ENCODE results near the gene ABITRAM.
A peak's percentile ranks its signal among the peaks of the same experiment; 100 is the strongest.
"Not testable (repeated sequence)": the region's sequence is repeated elsewhere in the genome, so short reads cannot be mapped to it uniquely, and the experiment has no call there.

ABITRAM gene

DNA sequence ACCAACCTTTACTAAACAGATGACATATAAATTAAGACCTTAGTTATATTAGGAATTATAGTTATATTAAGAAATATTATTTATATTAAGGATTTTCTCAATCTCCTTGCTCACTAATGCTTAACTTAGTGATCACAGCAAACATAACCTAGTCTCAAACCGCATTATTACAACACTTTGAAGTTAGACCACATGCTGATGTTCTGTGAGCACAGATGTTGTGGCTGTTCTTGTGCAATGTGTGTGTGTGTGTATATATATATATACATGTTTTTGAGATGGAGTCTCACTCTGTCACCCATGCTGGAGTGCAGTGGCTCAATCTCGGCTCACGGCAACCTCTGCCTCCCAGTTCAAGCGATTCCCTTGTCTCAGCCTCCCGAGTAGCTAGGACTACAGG is 20.8 kb upstream of the ABITRAM start:
- no peak overlapping the region for H3K27ac ChIP-seq
- TF ChIP-seq, protein P1, sequence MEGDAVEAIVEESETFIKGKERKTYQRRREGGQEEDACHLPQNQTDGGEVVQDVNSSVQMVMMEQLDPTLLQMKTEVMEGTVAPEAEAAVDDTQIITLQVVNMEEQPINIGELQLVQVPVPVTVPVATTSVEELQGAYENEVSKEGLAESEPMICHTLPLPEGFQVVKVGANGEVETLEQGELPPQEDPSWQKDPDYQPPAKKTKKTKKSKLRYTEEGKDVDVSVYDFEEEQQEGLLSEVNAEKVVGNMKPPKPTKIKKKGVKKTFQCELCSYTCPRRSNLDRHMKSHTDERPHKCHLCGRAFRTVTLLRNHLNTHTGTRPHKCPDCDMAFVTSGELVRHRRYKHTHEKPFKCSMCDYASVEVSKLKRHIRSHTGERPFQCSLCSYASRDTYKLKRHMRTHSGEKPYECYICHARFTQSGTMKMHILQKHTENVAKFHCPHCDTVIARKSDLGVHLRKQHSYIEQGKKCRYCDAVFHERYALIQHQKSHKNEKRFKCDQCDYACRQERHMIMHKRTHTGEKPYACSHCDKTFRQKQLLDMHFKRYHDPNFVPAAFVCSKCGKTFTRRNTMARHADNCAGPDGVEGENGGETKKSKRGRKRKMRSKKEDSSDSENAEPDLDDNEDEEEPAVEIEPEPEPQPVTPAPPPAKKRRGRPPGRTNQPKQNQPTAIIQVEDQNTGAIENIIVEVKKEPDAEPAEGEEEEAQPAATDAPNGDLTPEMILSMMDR (conservative IDR thresholded peaks at IDR 0.05), result no peak

DNA sequence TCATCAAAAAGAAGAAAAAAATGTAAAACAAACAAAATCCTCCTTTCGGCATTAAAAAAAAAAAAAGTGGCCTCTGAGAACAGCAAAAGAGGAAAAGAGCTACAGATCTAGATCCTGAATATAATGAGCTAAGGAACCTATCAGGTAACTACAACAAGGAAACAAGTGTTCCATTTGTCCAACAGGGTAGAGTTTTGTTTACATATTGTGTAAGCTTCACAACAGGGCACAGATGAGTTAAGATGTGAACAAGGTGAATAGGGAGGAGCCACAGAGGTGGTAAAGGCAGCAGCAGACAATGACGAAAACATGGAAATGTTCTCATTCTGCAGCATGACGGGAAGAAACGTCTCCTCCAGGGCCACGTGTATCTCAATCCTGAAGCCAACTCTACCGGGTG is 14.7 kb upstream of the ABITRAM start:
- no peak overlapping the region for H3K27ac ChIP-seq
- TF ChIP-seq, protein P1 (conservative IDR thresholded peaks at IDR 0.05), result no peak

DNA sequence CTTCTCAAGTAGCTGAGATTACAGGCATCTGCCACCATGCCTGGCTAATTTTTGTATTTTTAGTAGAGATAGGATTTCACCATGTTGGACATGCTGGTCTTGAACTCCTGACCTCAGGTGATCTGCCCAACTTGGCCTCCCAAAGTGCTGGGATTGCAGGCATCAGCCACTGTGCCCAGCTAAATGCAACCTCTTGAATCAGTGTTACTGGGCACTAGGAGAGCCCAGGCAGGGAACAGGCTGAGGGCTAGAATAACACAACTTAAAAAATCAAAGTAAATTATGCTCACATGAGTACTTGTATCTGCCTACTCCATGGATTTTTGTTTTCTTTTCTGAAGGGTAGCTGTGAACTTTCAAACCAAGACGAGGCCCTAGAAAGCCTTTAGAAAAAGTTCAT is 13.8 kb upstream of the ABITRAM start:
- not testable (repeated sequence) for H3K27ac ChIP-seq

DNA sequence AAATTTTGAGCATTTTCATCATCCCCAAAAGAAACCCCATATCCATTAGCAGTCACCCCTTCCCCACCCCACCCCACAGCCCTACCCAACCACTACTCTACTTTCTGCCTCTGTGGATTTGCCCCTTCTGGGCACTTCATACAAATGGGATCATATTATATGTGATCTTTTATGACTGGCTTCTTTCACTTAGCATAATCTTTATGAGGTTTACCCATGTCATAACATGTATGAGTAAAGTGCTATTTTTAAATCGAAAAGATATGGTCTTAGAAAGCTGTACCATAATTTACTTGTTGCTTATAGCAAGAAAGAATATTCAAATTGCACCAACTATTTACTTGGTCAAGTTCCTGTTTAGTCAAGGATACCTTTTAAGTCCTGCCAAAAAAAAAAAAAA is 13.0 kb upstream of the ABITRAM start:
- H3K27ac ChIP-seq, result no peak overlapping the region
- TF ChIP-seq, protein P1 (conservative IDR thresholded peaks at IDR 0.05), result no peak

DNA sequence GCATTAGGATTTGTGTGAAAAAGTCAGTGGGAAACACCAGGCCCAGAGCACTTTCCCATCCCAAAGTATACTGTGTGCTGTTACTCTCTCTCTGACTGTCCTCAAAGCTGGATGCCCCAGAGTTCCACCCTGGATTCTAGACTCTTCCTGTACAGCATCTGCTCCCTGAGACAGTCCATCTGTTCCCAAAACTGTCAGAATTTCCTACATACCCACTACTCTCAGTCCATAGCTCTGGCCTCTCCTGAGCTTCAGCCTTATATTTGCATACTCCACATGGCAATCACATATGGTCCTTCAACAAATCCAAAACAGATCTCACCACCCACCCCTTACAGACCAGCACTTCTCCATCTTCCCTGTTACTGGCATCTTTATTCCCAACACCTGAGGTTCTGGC is 9.7 kb upstream of the ABITRAM start:
- no peak overlapping the region for H3K27ac ChIP-seq
- TF ChIP-seq, protein P1 (conservative IDR thresholded peaks at IDR 0.05), result no peak

DNA sequence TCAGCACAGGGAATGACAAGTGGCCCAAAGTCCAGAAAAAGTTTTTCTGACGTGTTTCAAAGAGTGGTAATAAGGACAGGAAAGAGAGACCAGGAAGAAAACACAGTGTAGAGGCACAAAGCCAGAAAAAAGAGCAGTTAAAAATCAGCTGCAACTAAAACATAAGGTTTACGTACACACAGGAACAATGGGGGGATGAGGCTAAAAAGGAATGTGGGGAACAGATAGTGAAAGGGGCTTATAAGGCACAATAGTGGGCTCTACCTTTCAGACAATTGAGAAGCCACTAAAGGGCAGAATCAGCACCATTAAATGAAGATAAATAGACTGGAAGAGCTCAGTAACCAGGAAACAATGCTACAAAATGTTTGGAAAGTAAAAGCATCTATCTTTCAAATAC is 5.8 kb upstream of the ABITRAM start:
- TF ChIP-seq, protein P1 (conservative IDR thresholded peaks at IDR 0.05), result no peak
- no peak overlapping the region for H3K27ac ChIP-seq

DNA sequence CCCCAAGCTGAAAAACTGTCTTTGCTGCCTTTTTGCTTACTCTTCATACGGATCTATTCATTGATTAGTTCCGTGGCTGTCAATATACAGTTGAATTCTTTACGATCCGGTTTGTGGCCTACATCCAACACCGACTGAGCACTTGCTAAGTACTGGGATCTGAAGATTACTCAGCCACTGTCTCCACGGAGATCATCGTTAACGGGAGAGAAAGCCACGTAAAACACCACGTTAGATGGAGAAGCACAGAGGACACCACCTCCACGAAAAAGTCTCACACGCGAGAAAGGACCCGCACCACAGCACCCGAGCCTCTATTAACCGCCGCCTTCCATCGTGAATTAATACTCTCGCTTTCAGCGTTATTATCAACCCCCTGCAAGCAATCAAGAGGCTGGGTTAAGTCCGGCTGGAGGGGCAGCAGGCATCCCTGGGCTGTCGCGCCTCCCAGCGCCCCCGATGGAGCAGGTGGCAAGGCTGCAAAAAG is 926 bp upstream of the ABITRAM start:
- H3K27ac ChIP-seq, result peak overlapping the region; percentile 89
- TF ChIP-seq, protein P1 (conservative IDR thresholded peaks at IDR 0.05), result no peak

DNA sequence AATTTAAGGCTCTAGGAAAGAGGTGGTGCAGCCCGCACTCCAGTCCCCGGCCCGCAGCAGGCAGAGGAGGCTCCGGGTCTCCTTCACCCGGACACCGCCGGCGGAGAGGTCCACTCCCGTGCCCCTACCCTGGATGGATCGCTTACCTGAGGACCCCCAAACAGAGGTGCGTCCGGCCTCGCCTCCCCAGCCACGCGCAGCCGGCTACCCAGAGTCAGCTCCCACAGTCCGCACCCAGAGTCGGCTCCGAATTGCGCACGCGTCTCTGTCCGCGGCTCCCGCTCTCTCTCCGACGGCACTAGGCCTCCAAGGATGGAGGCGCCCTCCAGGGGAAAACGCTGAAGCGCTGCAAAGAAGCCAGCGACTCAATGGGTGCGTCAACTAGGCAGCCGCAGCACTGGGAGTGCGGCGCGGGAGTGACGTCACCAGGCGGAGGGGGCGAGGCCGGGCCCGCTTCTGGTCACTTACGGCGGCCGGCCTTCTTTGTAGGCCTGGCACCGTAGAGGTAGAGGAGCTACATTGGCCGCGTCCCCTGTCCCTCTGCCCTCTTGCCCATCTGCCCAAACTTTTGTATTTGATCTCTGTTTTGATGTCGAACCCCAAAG is 380 bp upstream of the ABITRAM start, which contains the start of gene ELP1:
TSS of gene ELP1 (minus strand) at position 407 of the 605 bp plus-strand sequence. CDS start 2,978 bp downstream, outside the sequence.
- H3K27ac ChIP-seq, result peak within 1 kb of the TSS; percentile 89
- TF ChIP-seq, protein P1 (conservative IDR thresholded peaks at IDR 0.05), result peak; percentile 68

Data from VCaP (cell line).